Measurements from ENCODE around the gene CYP11A1.

CYP11A1 gene

GRCh38 chr15:74387141-74387541 lies 19.7 kb upstream of the CYP11A1 start:
- DNase-seq, result no peak

GRCh38 chr15:74386496-74387140 lies 19.2 kb upstream of the CYP11A1 start:
- no peak for DNase-seq

GRCh38 chr15:74385733-74386132 lies 18.3 kb upstream of the CYP11A1 start:
- no peak for DNase-seq

- peak; percentile 77 for DNase-seq
Observed at GRCh38 chr15:74384881-74385643, 17.6 kb upstream of the CYP11A1 start.

- DNase-seq, result no peak
Observed at GRCh38 chr15:74384566-74384880, 17.1 kb upstream of the CYP11A1 start.

- DNase-seq, result peak; percentile 81
Observed at GRCh38 chr15:74383695-74384565, 16.5 kb upstream of the CYP11A1 start.

- DNase-seq, result no peak
Observed at GRCh38 chr15:74383286-74383685, 15.8 kb upstream of the CYP11A1 start.

- DNase-seq, result peak; percentile 78
Observed at GRCh38 chr15:74382004-74382816, 14.8 kb upstream of the CYP11A1 start.

- no peak for DNase-seq
Observed at GRCh38 chr15:74381481-74381880, 14.0 kb upstream of the CYP11A1 start.

- no peak for DNase-seq
Observed at GRCh38 chr15:74381190-74381453, 13.7 kb upstream of the CYP11A1 start.

GRCh38 chr15:74380361-74381189 lies 13.1 kb upstream of the CYP11A1 start:
- DNase-seq, result no peak

- DNase-seq, result peak; percentile 78
Observed at GRCh38 chr15:74378848-74379247, 11.4 kb upstream of the CYP11A1 start.

- DNase-seq, result no peak
Observed at GRCh38 chr15:74377831-74378766, 10.7 kb upstream of the CYP11A1 start.

- DNase-seq, result no peak
Observed at GRCh38 chr15:74376825-74377581, 9.6 kb upstream of the CYP11A1 start.

- no peak for DNase-seq
Observed at GRCh38 chr15:74376226-74376625, 8.8 kb upstream of the CYP11A1 start.

GRCh38 chr15:74375303-74375693 lies 7.9 kb upstream of the CYP11A1 start:
- peak; percentile 85 for DNase-seq

- no peak for DNase-seq
Observed at GRCh38 chr15:74374648-74375302, 7.3 kb upstream of the CYP11A1 start.

GRCh38 chr15:74373731-74374647 lies 6.5 kb upstream of the CYP11A1 start:
- DNase-seq, result peak; percentile 95
